Suprapubic skin (tissue), 3 donors: ENCODE results near the gene TMTC1.
"Not testable (repeated sequence)": the region's sequence is repeated elsewhere in the genome, so short reads cannot be mapped to it uniquely, and the experiment has no call there.

Experiments used
- CTCF ChIP-seq, 2 donors: fragments of 200-600 bp in 1 of 2; fragments of 450-650 bp in 1 of 2; sonication (generic) in 1 of 2; IDR thresholded peaks; one replicate each; pipeline ENCODE4 v1.5.1; 2016 to 2019; ENCODE audit warnings: antibody characterized with exemption in 2 of 2, mild to moderate bottlenecking in 1 of 2, moderate library complexity in 1 of 2
- POLR2A ChIP-seq, 2 donors: fragments of 450-650 bp; IDR thresholded peaks; one replicate each; pipeline ENCODE4 v1.6.1; 2017; ENCODE audit warnings: antibody characterized with exemption in 2 of 2, mild to moderate bottlenecking in 2 of 2, moderate library complexity in 2 of 2

DNA sequence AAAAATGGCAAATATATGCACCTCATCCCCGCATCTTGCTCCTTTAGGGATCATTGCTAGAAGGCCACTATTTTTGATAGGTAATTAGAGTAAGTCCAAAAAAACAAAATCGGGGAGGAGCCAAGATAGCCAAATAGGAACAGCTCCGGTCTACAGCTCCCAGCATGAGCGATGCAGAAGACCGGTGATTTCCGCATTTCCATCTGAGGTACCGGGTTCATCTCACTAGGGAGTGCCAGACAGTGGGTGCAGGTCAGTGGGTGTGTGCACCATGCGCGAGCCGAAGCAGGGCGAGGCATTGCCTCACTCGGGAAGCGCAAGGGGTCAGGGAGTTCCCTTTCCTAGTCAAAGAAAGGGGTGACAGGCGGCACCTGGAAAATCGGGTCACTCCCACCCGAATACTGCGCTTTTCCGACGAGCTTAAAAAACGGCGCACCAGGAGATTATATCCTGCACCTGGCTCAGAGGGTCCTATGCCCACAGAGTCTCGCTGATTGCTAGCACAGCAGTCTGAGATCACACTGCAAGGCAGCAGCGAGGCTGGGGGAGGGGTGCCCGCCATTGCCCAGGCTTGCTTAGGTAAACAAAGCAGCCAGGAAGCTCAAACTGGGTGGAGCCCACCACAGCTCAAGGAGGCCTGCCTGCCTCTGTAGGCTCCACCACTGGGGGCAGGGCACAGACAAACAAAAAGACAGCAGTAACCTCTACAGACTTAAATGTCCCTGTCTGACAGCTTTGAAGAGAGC, 26.0 kb upstream of the TMTC1 start:
- not testable (repeated sequence) for TF ChIP-seq CTCF, POLR2A (IDR thresholded peaks at IDR 0.05)
